ENCODE results near the gene MEGF11. TPM values are rescaled to one million over a fixed set of nuclear protein-coding genes. Genes with fewer than 3 reads are reported as not detected.

Gene MEGF11
- total RNA-seq, 5 donors from 2014 or later (not counting 1 experiment from before 2014, with no cell fraction given), result 0.20 TPM; not detected in 4

DNA sequence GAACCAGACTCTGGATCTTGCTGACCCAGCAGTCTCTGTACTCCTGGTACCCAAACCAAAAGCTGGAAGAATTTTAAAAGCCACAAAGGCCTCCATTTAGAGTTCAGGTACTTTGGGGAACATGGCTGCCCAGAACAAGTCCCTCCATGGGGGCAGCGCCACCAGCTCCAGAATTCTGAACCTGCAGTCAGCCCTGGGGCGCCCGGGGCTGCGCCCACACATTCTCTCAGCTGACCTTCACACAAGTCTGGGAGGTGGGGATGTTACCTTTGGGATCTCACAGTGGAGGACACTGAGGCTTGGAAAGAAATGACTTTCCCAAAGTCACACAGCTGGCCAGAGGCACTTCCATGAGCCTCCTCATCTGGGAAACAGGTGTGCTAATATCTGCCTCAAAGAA lies 229.4 kb downstream of the MEGF11 start:
- peaks cover 0 to 8% (median 0%) of the 10 kb centered on the region in 3 donors for H3K4me1 Mint-ChIP-seq
- no peaks in the 10 kb centered on the region for H3K36me3 Mint-ChIP-seq
- no peak for ATAC-seq (replicated peaks in 1 of 4)
- CTCF ChIA-PET, result no interaction called here
- no peaks in the 10 kb centered on the region for H3K9me3 Mint-ChIP-seq
- no peaks in the 10 kb centered on the region for H3K36me3 ChIP-seq (ENCODE audit: control insufficient read depth in 2 of 2, extremely low read depth in 1 of 2, insufficient read depth in 1 of 2, low read length in 1 of 2)
- WGBS (ENCODE audit: insufficient coverage), result no CpG with 5 or more reads among the region's 4 CpGs
- POLR2A ChIA-PET, result interaction anchor here in 1 of 2 donors (0.5 kb wide), 1 partner anchor 1870 kb away, joined by 3 read pairs; no protein-coding TSS in a partner anchor
- no peak for DNase-seq
- H3K9me3 ChIP-seq, result no peaks in the 10 kb centered on the region
- H3K4me1 ChIP-seq (ENCODE audit: control insufficient read depth in 1 of 2, extremely low read depth in 1 of 2, insufficient read depth in 2 of 2, low read length in 2 of 2), result no peaks in the 10 kb centered on the region
- no peak overlapping the region for H3K4me3 ChIP-seq (ENCODE audit: control insufficient read depth in 1 of 2, extremely low read depth in 1 of 2, low read length in 1 of 2)
- no peak overlapping the region for H3K4me3 Mint-ChIP-seq
- no peak overlapping the region for H3K27ac Mint-ChIP-seq
- peaks cover 0 to 38% of the 10 kb centered on the region in 2 experiments for H3K27me3 ChIP-seq (replicated peaks in 1 of 2; ENCODE audit: control insufficient read depth in 2 of 2, extremely low read depth in 1 of 2, insufficient read depth in 2 of 2, low read length in 1 of 2)
- H3K27ac ChIP-seq (ENCODE audit: low read length), result no peak overlapping the region
- H3K27me3 Mint-ChIP-seq, result peaks cover 12 to 37% of the 10 kb centered on the region in 2 donors

DNA sequence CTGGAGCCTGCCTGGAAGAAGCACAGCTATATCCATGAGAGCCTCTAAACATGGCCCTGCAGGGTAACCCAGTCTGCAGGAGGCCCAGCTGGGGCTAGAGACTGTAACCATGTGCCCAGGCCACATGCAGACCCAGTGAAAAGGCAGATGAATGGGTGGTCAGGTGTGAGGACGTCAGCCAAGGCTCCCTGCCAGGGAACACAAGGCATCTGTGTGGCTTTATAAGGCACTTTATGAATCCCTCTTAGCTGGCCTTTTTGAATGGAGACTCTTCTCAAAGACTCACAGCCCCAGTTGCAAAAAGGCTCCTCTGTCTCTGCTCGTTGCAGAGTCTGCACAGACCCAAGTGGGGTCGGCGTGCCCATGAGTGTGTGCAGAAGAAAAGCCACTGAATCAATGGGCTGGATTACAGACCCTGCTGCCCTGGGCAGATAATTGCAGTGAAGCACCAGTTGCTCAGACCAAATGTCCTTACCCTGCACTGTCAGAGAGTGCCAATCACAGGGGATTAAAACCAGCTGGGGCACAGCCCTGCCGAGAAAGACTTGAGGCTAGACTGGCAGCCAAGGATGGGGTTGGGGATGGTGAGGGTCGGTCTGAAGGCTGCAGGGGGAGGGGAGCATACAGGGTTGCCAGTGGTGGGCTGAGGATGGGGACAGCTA lies 230.1 kb downstream of the MEGF11 start:
- peaks cover 15 to 36% of the 10 kb centered on the region in 2 donors for H3K27me3 Mint-ChIP-seq
- ChIA-PET CTCF (no interaction called here), POLR2A (no interaction called here)

DNA sequence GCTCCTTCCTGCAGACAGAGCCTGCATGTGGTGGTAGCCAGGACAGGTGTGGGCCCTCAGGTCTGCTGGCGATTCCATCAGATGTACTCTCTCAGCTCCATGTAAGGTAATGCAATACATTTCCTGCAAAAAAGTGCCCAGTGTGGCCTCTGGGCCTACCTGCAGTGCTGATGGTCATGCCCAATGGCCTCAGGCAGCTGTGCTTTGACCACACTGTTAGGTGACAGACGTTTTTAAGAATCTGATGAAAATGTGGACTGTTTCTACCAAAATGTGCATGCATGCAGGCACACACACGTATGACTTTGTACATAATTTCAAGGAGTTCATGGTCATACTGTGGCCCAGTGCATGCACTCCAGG lies 231.4 kb downstream of the MEGF11 start:
- Histone ChIP-seq H3K4me1 (ENCODE audit: control insufficient read depth in 1 of 2, extremely low read depth in 1 of 2, insufficient read depth in 2 of 2, low read length in 2 of 2) (no peaks in the 10 kb centered on the region), H3K27me3 (replicated peaks in 1 of 2; ENCODE audit: control insufficient read depth in 2 of 2, extremely low read depth in 1 of 2, insufficient read depth in 2 of 2, low read length in 1 of 2) (peaks cover 0 to 50% of the 10 kb centered on the region in 2 experiments), H3K27ac (ENCODE audit: low read length) (no peak overlapping the region), H3K36me3 (ENCODE audit: control insufficient read depth in 2 of 2, extremely low read depth in 1 of 2, insufficient read depth in 1 of 2, low read length in 1 of 2) (no peaks in the 10 kb centered on the region), H3K9me3 (no peaks in the 10 kb centered on the region), H3K4me3 (ENCODE audit: control insufficient read depth in 1 of 2, extremely low read depth in 1 of 2, low read length in 1 of 2) (no peak overlapping the region)
- H3K36me3 Mint-ChIP-seq, result no peaks in the 10 kb centered on the region
- no peak overlapping the region for H3K4me3 Mint-ChIP-seq
- H3K9me3 Mint-ChIP-seq, result no peaks in the 10 kb centered on the region
- peaks cover 0 to 2% (median 0%) of the 10 kb centered on the region in 3 donors for H3K4me1 Mint-ChIP-seq
- CTCF ChIA-PET, result no interaction called here
- peaks cover 18 to 32% of the 10 kb centered on the region in 2 donors for H3K27me3 Mint-ChIP-seq
- no peak overlapping the region for H3K27ac Mint-ChIP-seq
- POLR2A ChIA-PET, result no interaction called here
- DNase-seq (no peak), ATAC-seq (replicated peaks in 1 of 4) (no peak)
- no CpG with 5 or more reads among the region's 3 CpGs for WGBS (ENCODE audit: insufficient coverage)

More for the DNA sequence above, 230.1 kb downstream of the MEGF11 start:
- H3K36me3 ChIP-seq (ENCODE audit: control insufficient read depth in 2 of 2, extremely low read depth in 1 of 2, insufficient read depth in 1 of 2, low read length in 1 of 2), result no peaks in the 10 kb centered on the region
- no peak for DNase-seq
- Mint-ChIP-seq H3K36me3 (no peaks in the 10 kb centered on the region), H3K4me1 (peaks cover 0 to 8% (median 0%) of the 10 kb centered on the region in 3 donors), H3K4me3 (no peak overlapping the region), H3K9me3 (no peaks in the 10 kb centered on the region), H3K27ac (no peak overlapping the region)
- no peak overlapping the region for H3K27ac ChIP-seq (ENCODE audit: low read length)
- H3K27me3 ChIP-seq (replicated peaks in 1 of 2; ENCODE audit: control insufficient read depth in 2 of 2, extremely low read depth in 1 of 2, insufficient read depth in 2 of 2, low read length in 1 of 2), result peaks cover 0 to 42% of the 10 kb centered on the region in 2 experiments
- no peaks in the 10 kb centered on the region for H3K4me1 ChIP-seq (ENCODE audit: control insufficient read depth in 1 of 2, extremely low read depth in 1 of 2, insufficient read depth in 2 of 2, low read length in 2 of 2)
- 62% methylated on average over 5 of the region's 6 CpGs for WGBS (ENCODE audit: insufficient coverage)
- no peak overlapping the region for H3K4me3 ChIP-seq (ENCODE audit: control insufficient read depth in 1 of 2, extremely low read depth in 1 of 2, low read length in 1 of 2)
- no peaks in the 10 kb centered on the region for H3K9me3 ChIP-seq
- no peak for ATAC-seq (replicated peaks in 1 of 4)

DNA sequence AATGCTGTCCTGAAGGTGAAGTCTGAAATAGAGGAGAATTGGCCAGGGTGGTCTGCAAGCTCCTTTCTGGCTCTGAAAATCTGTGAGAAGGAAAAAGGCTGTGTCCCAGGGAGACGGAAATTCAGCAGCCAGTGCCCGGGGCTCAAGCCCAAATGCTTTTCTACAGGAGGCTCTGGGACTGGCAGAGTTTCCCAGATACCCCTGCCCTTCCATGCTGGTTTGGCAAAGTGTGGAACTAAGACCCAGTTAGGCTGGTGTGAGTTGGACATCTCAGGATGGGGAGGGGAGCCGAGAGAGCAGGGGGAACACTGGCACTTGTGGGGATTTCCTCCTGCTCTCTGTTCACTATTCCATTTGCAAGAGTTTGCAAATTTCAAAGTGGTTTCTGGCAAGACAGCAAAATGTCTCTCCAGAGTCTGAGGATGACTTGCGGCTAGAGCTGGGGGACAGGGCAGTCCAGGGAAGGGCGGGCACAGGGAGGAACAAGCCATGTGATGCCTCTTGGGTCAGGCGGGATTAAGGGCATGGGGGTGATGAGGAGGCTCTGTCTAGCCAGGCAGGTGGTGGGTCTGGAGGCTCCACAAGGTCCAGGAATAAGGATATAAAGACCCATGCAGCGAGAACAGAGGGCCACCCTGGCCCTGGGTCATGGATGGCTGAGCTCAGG lies 231.9 kb downstream of the MEGF11 start:
- no peaks in the 10 kb centered on the region for H3K4me1 ChIP-seq (ENCODE audit: control insufficient read depth in 1 of 2, extremely low read depth in 1 of 2, insufficient read depth in 2 of 2, low read length in 2 of 2)
- Mint-ChIP-seq H3K4me1 (no peaks in the 10 kb centered on the region), H3K9me3 (no peaks in the 10 kb centered on the region), H3K27ac (no peak overlapping the region), H3K27me3 (peaks cover 18 to 31% of the 10 kb centered on the region in 2 donors), H3K36me3 (no peaks in the 10 kb centered on the region), H3K4me3 (no peak overlapping the region)
- WGBS (ENCODE audit: insufficient coverage), result 64% methylated on average over 4 of the region's 7 CpGs
- H3K4me3 ChIP-seq (ENCODE audit: control insufficient read depth in 1 of 2, extremely low read depth in 1 of 2, low read length in 1 of 2), result no peak overlapping the region
- CTCF ChIA-PET, result no interaction called here
- H3K36me3 ChIP-seq (ENCODE audit: control insufficient read depth in 2 of 2, extremely low read depth in 1 of 2, insufficient read depth in 1 of 2, low read length in 1 of 2), result no peaks in the 10 kb centered on the region
- no peak overlapping the region for H3K27ac ChIP-seq (ENCODE audit: low read length)
- ATAC-seq (replicated peaks in 1 of 4) (no peak), DNase-seq (no peak)
- H3K9me3 ChIP-seq, result no peaks in the 10 kb centered on the region
- POLR2A ChIA-PET, result no interaction called here
- H3K27me3 ChIP-seq (replicated peaks in 1 of 2; ENCODE audit: control insufficient read depth in 2 of 2, extremely low read depth in 1 of 2, insufficient read depth in 2 of 2, low read length in 1 of 2), result peaks cover 0 to 48% of the 10 kb centered on the region in 2 experiments

DNA sequence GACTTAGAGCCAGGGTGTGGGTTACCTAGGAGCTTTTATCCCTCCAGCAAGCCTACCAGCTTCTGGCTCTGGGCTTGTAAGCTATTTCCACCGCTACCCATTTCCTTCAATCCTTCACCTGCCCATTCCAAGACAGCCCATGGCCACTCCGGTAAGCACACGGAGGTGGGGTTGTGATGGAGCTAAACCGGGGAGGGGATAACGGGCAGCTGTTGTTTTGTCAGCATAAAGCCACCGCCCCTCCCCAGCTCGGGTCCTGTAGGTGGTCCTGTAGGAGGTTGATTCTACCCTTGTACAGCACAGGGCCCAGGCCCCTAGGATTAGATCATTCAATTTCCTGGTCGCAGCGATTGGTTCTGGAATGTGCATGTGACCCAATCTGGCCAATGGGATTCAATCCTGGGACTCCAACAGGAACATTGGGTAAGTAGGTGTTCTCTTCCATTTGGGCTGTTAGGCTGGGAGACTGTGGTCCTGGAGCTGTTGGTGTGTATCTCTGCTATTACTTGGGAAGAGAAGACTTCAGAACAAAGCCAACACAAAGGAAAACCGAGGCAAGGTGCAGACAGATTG lies 233.6 kb downstream of the MEGF11 start:
- H3K4me1 ChIP-seq (ENCODE audit: control insufficient read depth in 1 of 2, extremely low read depth in 1 of 2, insufficient read depth in 2 of 2, low read length in 2 of 2), result no peaks in the 10 kb centered on the region
- ChIA-PET CTCF (no interaction called here), POLR2A (interaction anchor here in 1 of 2 donors (0.6 kb wide), 1 partner anchor 163 kb away, joined by 3 read pairs; no protein-coding TSS in a partner anchor)
- no peak overlapping the region for H3K4me3 Mint-ChIP-seq
- H3K36me3 ChIP-seq (ENCODE audit: control insufficient read depth in 2 of 2, extremely low read depth in 1 of 2, insufficient read depth in 1 of 2, low read length in 1 of 2), result no peaks in the 10 kb centered on the region
- ATAC-seq (replicated peaks in 1 of 4) (no peak), DNase-seq (no peak)
- peaks cover 4 to 6% (median 4%) of the 10 kb centered on the region in 3 donors for H3K9me3 Mint-ChIP-seq
- H3K4me3 ChIP-seq (ENCODE audit: control insufficient read depth in 1 of 2, extremely low read depth in 1 of 2, low read length in 1 of 2), result no peak overlapping the region
- H3K27me3 Mint-ChIP-seq, result peaks cover 14 to 30% of the 10 kb centered on the region in 2 donors
- no peaks in the 10 kb centered on the region for H3K36me3 Mint-ChIP-seq
- peaks cover 0 to 48% of the 10 kb centered on the region in 2 experiments for H3K27me3 ChIP-seq (replicated peaks in 1 of 2; ENCODE audit: control insufficient read depth in 2 of 2, extremely low read depth in 1 of 2, insufficient read depth in 2 of 2, low read length in 1 of 2)
- no peaks in the 10 kb centered on the region for H3K9me3 ChIP-seq
- H3K27ac ChIP-seq (ENCODE audit: low read length), result no peak overlapping the region
- H3K4me1 Mint-ChIP-seq, result no peaks in the 10 kb centered on the region
- no peak overlapping the region for H3K27ac Mint-ChIP-seq
- 87% methylated on average over 3 of the region's 10 CpGs for WGBS (ENCODE audit: insufficient coverage)

DNA sequence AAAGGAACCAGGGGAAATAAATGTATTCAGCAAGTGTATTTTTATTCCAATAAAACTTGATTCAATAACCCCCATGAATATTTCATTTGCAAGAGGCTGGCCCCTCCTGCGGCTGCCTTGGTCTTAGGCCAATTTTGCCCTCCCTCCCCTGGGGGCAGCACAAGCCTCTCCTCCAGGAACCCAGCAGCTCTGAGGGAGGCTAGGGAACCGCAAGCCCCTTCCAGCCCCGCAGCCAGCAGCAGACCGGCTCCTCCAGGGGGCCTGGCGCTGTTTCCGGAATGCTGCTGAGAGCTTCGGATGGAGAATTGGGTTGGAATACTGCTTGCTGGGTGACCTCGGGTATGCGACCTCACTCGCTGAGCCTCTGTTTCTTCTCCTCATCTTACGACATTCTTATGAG lies 234.2 kb downstream of the MEGF11 start:
- DNase-seq (no peak), ATAC-seq (replicated peaks in 1 of 4) (no peak)
- H3K27me3 Mint-ChIP-seq, result peaks cover 13 to 25% of the 10 kb centered on the region in 2 donors
- Histone ChIP-seq H3K4me3 (ENCODE audit: control insufficient read depth in 1 of 2, extremely low read depth in 1 of 2, low read length in 1 of 2) (no peak overlapping the region), H3K9me3 (no peaks in the 10 kb centered on the region), H3K27ac (ENCODE audit: low read length) (no peak overlapping the region), H3K4me1 (ENCODE audit: control insufficient read depth in 1 of 2, extremely low read depth in 1 of 2, insufficient read depth in 2 of 2, low read length in 2 of 2) (no peaks in the 10 kb centered on the region), H3K27me3 (replicated peaks in 1 of 2; ENCODE audit: control insufficient read depth in 2 of 2, extremely low read depth in 1 of 2, insufficient read depth in 2 of 2, low read length in 1 of 2) (peaks cover 0 to 48% of the 10 kb centered on the region in 2 experiments), H3K36me3 (ENCODE audit: control insufficient read depth in 2 of 2, extremely low read depth in 1 of 2, insufficient read depth in 1 of 2, low read length in 1 of 2) (no peaks in the 10 kb centered on the region)
- H3K4me1 Mint-ChIP-seq, result no peaks in the 10 kb centered on the region
- ChIA-PET POLR2A (interaction anchor here in 1 of 2 donors (0.6 kb wide), 1 partner anchor 164 kb away, joined by 3 read pairs; no protein-coding TSS in a partner anchor), CTCF (no interaction called here)
- H3K4me3 Mint-ChIP-seq, result no peak overlapping the region
- H3K27ac Mint-ChIP-seq, result no peak overlapping the region
- WGBS (ENCODE audit: insufficient coverage), result 20% methylated on average over 1 of the region's 11 CpGs
- peaks cover 4 to 6% (median 4%) of the 10 kb centered on the region in 3 donors for H3K9me3 Mint-ChIP-seq
- H3K36me3 Mint-ChIP-seq, result no peaks in the 10 kb centered on the region

Measured in T-cell (primary cell).